HepG2 (cell line): ENCODE measurements around the gene ELMOD3. TPM values are rescaled to one million over a fixed set of nuclear protein-coding genes. Genes with fewer than 3 reads are reported as not detected.

Source experiments
- ADNP ChIP-seq: sonication (generic); formaldehyde crosslinking; IDR thresholded peaks from 2 replicates; pipeline ENCODE4 v1.4.0; 2020; ENCODE audit warnings: missing genetic modification reagents
- ZNF350 ChIP-seq: sonication (generic); formaldehyde crosslinking; IDR thresholded peaks from 2 replicates; pipeline ENCODE4 v1.4.0; 2020; ENCODE audit warnings: mild to moderate bottlenecking, low read depth, missing genetic modification reagents, borderline replicate concordance
- polyA plus RNA-seq, 8 experiments: library from polyadenylated mRNA; depleted of rRNA in 3 of 8; stranded (reverse) in 7 of 8; unstranded in 1 of 8; fragments of >200 nt; fragmentation: Illumina TruSeq in 4 of 8; extraction: Trizol in 4 of 8; gene quantifications; 2 replicates each; pipeline versions ENCODE4 v1.2.1 to v1.2.3, GENCODE V29; 2011 to 2016; ENCODE audit warnings: low read depth in 4 of 8, missing spikeins in 1 of 8, mixed read lengths in 1 of 8; ENCODE audit not compliant: insufficient read depth in 1 of 8
- total RNA-seq, 5 experiments: library from RNA; depleted of rRNA; stranded (reverse); fragments of >200 nt; fragmentation: Illumina TruSeq; extraction: Trizol; gene quantifications; 2 replicates each; pipeline ENCODE4 v1.2.3, GENCODE V29; 2016; ENCODE audit warnings: low read depth in 1 of 5
- TF ChIP-seq, protein P1 (sequence below): sonication (generic); formaldehyde crosslinking; IDR thresholded peaks from 2 replicates; pipeline ENCODE4 v1.4.0; 2020; ENCODE audit warnings: missing genetic modification reagents, borderline replicate concordance
- TF ChIP-seq, protein P2 (sequence below): IDR thresholded peaks from 2 replicates; pipeline ENCODE4 v1.6.1; 2018; ENCODE audit warnings: missing genetic modification reagents, mild to moderate bottlenecking, missing compliant biosample characterization
- TF ChIP-seq, protein P3 (sequence below): IDR thresholded peaks from 2 replicates; pipeline ENCODE4 v1.6.1; 2016; ENCODE audit warnings: missing compliant biosample characterization, missing genetic modification reagents, borderline replicate concordance
- TF ChIP-seq, protein P4 (sequence below): sonication (generic); formaldehyde crosslinking; IDR thresholded peaks from 2 replicates; pipeline ENCODE4 v1.5.1; 2020; ENCODE audit warnings: mild to moderate bottlenecking, missing genetic modification reagents, borderline replicate concordance
- TF ChIP-seq, protein P5 (sequence below): sonication (generic); formaldehyde crosslinking; IDR thresholded peaks from 2 replicates; pipeline ENCODE4 v1.8.1; 2023; ENCODE audit warnings: mild to moderate bottlenecking, moderate library complexity, missing genetic modification reagents

The ELMOD3 gene
- total and polyA plus RNA-seq, 2 of the 13 experiments (the other 11 are each of a cell fraction or from before 2014, with no cell fraction given): 13.3 to 19.5 TPM

DNA sequence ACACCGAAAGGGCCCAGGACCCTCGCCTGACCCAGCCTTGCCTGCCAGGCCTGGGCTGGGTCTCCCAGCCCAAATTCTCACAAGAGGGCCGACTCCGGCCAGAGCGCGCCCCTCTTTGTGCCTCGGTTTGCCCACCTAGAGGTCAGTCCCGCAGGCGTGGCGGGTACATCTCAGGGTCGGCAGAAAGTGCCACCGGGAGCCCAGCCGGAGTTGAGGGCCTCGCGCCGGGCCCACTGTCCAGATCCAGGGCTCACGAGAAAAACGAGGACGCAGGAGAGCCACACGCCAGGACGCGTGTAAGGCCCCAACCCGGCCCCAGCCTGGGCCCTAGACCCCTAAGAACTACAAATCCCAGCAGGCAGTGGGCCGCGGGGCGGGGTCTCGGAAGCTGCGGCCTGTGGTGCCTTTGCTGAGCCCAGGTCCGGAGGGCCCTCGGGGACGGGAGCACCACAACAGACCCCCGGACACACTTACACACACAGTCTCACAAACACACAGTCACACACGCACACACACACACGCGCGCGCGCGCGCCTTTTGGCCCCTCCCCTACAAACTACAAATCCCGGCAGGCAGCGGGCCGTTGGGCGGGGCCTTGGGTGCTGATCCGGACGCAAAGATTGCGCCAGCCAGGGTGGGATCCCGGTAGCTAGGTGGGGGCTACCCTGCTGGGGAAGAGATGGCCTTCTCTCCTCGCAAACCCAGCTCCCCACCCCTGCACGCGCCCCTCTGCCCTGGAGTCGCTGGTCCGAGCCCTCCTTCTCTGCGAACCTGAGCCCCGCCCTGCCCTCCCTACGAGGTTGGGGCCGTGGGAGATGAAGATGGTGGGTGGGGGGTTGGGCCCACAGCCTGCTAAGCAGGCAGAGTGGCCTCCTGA, 63.8 kb downstream of the ELMOD3 start, which contains the start of gene SH2D6 (continued):
- TF ChIP-seq, protein P1, sequence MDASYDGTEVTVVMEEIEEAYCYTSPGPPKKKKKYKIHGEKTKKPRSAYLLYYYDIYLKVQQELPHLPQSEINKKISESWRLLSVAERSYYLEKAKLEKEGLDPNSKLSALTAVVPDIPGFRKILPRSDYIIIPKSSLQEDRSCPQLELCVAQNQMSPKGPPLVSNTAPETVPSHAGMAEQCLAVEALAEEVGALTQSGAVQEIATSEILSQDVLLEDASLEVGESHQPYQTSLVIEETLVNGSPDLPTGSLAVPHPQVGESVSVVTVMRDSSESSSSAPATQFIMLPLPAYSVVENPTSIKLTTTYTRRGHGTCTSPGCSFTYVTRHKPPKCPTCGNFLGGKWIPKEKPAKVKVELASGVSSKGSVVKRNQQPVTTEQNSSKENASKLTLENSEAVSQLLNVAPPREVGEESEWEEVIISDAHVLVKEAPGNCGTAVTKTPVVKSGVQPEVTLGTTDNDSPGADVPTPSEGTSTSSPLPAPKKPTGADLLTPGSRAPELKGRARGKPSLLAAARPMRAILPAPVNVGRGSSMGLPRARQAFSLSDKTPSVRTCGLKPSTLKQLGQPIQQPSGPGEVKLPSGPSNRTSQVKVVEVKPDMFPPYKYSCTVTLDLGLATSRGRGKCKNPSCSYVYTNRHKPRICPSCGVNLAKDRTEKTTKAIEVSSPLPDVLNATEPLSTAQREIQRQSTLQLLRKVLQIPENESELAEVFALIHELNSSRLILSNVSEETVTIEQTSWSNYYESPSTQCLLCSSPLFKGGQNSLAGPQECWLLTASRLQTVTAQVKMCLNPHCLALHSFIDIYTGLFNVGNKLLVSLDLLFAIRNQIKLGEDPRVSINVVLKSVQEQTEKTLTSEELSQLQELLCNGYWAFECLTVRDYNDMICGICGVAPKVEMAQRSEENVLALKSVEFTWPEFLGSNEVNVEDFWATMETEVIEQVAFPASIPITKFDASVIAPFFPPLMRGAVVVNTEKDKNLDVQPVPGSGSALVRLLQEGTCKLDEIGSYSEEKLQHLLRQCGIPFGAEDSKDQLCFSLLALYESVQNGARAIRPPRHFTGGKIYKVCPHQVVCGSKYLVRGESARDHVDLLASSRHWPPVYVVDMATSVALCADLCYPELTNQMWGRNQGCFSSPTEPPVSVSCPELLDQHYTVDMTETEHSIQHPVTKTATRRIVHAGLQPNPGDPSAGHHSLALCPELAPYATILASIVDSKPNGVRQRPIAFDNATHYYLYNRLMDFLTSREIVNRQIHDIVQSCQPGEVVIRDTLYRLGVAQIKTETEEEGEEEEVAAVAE (CRISPR knock-in tag): no peak; the same call in 1 of the 2 replicates
- TF ChIP-seq, protein P2, sequence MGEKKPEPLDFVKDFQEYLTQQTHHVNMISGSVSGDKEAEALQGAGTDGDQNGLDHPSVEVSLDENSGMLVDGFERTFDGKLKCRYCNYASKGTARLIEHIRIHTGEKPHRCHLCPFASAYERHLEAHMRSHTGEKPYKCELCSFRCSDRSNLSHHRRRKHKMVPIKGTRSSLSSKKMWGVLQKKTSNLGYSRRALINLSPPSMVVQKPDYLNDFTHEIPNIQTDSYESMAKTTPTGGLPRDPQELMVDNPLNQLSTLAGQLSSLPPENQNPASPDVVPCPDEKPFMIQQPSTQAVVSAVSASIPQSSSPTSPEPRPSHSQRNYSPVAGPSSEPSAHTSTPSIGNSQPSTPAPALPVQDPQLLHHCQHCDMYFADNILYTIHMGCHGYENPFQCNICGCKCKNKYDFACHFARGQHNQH (CRISPR knock-in tag): peak; percentile 90
- TF ChIP-seq, protein P3, sequence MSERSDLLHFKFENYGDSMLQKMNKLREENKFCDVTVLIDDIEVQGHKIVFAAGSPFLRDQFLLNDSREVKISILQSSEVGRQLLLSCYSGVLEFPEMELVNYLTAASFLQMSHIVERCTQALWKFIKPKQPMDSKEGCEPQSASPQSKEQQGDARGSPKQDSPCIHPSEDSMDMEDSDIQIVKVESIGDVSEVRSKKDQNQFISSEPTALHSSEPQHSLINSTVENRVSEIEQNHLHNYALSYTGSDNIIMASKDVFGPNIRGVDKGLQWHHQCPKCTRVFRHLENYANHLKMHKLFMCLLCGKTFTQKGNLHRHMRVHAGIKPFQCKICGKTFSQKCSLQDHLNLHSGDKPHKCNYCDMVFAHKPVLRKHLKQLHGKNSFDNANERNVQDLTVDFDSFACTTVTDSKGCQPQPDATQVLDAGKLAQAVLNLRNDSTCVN: peak; percentile 26; the same call in 1 of the 2 replicates
- 0 out of 2 replicates have a peak, but pooled peaks have one; percentile 8 for TF ChIP-seq ADNP
- TF ChIP-seq, protein P4, sequence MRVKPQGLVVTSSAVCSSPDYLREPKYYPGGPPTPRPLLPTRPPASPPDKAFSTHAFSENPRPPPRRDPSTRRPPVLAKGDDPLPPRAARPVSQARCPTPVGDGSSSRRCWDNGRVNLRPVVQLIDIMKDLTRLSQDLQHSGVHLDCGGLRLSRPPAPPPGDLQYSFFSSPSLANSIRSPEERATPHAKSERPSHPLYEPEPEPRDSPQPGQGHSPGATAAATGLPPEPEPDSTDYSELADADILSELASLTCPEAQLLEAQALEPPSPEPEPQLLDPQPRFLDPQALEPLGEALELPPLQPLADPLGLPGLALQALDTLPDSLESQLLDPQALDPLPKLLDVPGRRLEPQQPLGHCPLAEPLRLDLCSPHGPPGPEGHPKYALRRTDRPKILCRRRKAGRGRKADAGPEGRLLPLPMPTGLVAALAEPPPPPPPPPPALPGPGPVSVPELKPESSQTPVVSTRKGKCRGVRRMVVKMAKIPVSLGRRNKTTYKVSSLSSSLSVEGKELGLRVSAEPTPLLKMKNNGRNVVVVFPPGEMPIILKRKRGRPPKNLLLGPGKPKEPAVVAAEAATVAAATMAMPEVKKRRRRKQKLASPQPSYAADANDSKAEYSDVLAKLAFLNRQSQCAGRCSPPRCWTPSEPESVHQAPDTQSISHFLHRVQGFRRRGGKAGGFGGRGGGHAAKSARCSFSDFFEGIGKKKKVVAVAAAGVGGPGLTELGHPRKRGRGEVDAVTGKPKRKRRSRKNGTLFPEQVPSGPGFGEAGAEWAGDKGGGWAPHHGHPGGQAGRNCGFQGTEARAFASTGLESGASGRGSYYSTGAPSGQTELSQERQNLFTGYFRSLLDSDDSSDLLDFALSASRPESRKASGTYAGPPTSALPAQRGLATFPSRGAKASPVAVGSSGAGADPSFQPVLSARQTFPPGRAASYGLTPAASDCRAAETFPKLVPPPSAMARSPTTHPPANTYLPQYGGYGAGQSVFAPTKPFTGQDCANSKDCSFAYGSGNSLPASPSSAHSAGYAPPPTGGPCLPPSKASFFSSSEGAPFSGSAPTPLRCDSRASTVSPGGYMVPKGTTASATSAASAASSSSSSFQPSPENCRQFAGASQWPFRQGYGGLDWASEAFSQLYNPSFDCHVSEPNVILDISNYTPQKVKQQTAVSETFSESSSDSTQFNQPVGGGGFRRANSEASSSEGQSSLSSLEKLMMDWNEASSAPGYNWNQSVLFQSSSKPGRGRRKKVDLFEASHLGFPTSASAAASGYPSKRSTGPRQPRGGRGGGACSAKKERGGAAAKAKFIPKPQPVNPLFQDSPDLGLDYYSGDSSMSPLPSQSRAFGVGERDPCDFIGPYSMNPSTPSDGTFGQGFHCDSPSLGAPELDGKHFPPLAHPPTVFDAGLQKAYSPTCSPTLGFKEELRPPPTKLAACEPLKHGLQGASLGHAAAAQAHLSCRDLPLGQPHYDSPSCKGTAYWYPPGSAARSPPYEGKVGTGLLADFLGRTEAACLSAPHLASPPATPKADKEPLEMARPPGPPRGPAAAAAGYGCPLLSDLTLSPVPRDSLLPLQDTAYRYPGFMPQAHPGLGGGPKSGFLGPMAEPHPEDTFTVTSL (CRISPR knock-in tag): peak; percentile 78
- TF ChIP-seq ZNF350: peak; percentile 86; the same call in 1 of the 2 replicates
- TF ChIP-seq, protein P5, sequence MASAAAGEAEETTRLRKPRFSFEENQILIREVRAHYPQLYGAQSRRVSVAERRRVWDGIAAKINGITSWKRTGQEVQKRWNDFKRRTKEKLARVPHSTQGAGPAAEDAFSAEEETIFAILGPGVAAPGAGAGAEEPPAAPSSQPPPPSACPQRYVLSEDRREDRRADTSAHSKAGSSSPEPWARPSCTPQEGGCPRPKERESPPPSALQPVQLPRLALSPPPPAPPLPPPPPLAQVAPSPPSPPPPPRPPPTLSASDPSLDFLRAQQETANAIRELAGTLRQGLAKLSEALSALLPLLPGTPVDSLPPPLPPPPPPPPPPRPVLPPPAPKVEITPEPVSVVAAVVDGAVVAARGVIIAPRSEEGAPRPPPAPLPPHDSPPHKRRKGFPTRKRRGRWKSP: peak; percentile 99
